ENCODE measurements around the gene EXOG.

DNA sequence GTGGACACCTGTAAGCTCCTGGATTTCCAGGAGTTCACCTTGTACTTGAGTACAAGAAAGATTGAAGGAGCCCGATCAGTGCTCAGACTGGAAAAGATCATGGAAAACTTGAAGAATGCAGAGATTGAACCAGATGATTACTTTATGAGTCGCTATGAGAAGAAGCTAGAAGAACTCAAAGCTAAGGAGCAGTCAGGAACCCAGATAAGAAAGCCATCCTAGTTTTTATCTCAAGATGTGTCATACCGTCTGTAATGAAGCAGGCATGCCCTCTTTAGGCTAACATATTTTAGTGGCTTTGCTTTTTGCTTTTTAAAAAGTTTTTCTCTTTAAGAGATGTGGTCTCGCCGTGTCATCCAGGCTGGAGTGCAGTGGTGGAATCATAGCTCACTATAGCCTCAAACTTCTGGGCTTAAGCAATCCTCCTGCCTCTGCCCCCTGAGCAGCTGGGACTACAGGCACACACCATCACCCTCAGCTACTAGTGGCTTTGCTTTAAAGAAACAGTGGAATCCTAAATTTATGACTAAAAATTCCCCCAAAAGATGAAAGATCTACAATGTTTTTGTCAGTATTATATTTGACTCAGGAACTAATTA is 28.1 kb downstream of the EXOG start:
- TF ChIP-seq, protein P1, sequence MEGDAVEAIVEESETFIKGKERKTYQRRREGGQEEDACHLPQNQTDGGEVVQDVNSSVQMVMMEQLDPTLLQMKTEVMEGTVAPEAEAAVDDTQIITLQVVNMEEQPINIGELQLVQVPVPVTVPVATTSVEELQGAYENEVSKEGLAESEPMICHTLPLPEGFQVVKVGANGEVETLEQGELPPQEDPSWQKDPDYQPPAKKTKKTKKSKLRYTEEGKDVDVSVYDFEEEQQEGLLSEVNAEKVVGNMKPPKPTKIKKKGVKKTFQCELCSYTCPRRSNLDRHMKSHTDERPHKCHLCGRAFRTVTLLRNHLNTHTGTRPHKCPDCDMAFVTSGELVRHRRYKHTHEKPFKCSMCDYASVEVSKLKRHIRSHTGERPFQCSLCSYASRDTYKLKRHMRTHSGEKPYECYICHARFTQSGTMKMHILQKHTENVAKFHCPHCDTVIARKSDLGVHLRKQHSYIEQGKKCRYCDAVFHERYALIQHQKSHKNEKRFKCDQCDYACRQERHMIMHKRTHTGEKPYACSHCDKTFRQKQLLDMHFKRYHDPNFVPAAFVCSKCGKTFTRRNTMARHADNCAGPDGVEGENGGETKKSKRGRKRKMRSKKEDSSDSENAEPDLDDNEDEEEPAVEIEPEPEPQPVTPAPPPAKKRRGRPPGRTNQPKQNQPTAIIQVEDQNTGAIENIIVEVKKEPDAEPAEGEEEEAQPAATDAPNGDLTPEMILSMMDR (IDR thresholded peaks at IDR 0.05), result no peak
- no peak for TF ChIP-seq POLR2A (IDR thresholded peaks at IDR 0.05)

Data from adrenal gland (tissue), 5 donors.